Embryonic facial prominence (tissue), 1 donor: ENCODE measurements around the gene SCAMP4.

Experiments
- DNase-seq: peaks from one replicate; pipeline ENCODE4 v3.0.0-alpha.2; 2016; ENCODE audit errors: extremely low spot score

SCAMP4 gene

GRCh38 chr19:1936916-1937610, 31.9 kb downstream of the SCAMP4 start:
- DNase-seq: no peak

GRCh38 chr19:1938071-1938470, 32.9 kb downstream of the SCAMP4 start:
- no peak for DNase-seq

DNA sequence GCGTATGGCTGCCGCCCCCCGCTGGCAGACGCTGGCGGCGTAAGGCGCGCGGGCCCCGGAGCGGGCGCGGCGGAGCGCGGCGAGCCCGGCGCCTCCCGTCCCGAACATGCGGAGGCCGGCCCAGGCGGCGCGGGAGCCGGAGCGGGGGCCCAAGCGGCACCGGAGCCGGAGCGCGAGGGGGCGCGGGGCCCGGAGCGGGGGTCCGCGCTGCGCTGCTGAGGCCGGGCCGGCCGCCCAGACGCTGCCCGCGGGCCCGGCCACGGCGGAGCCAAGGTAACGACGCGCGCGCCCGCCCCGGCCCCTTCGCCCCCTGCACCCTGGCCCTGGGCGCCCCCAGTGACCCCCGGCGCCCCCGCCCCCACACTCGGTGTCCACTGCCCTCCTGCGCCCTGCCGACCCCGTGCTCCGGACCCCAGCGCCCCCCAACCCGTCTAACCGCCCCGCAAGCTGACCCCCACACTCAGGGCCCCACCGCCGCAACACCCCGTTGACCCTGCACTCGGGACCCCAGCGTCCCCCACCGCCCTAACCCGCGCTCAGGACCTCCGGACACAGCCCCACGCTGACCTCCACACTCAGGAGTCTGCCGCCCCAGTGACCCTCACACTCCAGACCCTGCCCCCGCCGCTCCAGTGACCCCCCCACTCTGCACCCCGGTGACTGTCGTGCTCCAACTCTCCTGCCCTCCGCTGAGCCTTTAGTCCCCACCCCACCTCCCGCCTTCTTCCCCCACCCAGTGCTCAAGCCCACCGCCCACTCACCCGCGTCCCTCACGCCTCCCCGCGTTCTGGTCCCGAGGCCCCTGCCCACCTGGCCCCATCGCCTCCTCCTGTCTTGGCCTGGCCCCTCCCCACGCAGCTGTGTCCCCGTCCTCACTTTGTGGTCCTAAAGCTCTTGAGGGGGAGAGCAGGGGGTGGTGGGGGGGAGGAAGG, 36.2 kb downstream of the SCAMP4 start, which contains the start of gene CSNK1G2:
CSNK1G2 (plus strand) TSS at position 27 of the 932 bp plus-strand sequence. CDS start 28,601 bp downstream, outside the sequence.
- no peak for DNase-seq

- no peak for DNase-seq
These were observed 37.1 kb downstream of the SCAMP4 start for GRCh38 chr19:1942078-1942933.

DNA sequence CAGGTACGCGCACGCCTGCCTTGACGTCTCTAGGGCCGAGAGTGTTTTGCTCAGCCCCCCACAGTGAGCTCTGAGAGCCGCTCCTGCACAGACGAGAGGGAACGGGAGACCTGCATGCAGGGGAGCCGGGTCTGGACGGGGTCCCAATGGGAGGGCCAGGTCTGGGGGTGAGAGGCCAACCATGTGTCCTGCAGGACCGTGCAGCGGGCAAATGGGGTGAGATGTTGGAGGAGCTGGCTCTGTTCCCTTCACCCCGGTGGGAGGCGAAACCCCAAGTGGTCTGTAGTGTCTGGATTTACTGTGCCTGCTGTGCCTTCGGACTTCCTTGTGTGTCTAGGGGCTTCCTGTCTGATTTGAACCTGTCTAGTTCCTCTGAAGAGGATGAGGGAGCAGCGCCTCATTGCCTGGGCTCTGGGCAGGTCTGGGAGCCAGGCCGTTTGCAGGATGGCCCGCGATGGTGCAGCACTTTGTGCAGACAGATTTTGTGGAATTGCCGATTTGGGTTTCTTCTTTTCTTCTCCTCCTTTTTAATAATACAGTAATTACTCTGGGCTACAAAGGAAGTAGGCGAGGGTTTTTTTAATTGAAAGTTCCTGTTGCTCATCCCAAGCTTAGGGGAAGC, 37.8 kb downstream of the SCAMP4 start:
- no peak for DNase-seq

DNA sequence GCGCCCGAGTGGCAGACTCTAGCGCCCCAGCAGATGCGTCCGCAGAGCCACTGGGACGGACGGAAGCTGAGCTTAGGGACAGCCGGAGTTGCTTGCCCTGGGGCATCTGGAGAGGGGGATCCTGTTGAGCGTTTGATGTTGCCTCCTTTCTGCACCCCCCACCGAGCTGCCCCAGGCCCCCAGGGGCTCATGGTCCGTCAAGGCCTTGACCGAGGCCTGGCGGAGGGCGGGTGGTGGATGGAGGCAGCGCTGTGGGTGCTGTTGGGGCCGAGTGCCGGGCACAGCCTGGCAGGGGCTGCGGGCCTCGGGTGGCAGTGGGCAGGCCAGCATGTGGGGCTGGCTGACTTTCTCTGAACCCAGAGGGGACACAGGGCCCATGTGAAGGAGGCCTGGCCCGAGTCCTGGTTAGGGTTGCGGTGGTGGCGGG, 38.5 kb downstream of the SCAMP4 start:
- DNase-seq: no peak

DNA sequence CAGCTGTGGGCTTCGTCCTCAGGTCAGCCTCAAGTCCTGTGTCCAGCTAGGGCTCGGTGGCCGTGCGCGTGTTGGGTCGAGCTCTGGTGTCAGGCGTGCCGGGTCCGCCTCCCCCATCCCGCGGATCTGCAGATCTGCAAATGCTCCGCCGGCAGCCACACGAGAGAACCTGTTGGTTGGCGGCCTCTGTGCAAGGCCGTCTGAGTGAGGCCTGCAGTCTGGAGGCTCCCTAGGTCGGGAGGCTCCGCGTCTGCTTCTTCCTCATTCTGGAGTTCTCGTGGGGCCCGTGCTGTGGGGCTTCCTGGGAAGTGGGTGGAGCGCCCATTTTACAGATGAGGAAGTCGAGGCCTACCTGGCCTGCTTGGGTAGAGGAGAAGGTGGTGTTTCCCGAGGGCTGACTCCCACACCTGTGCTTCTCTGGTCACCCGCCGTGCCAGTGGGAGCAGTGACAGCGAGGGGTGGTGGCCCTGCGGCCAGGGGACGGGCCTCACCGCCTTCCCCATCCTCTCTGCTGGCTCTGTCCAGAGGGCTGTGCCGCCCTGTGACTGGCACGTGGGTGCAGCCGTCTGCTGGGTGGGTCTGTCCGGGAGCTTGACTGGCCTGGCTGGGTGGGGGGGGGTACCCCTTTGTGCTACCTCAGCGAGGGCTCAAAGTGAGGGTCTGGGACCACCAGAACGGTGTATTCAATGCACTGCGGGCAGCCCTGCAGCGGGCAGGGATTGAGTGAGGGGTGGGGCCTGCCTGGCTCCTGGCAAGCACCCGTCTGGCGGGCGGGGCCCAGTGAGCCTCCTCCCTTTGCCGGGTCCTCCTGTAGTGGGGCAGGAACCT, 39.1 kb downstream of the SCAMP4 start:
- no peak for DNase-seq

- no peak for DNase-seq
These were observed 39.8 kb downstream of the SCAMP4 start for GRCh38 chr19:1944916-1945561.

- no peak for DNase-seq
These were observed 40.7 kb downstream of the SCAMP4 start for GRCh38 chr19:1945899-1946298.

- DNase-seq: no peak
These were observed 42.5 kb downstream of the SCAMP4 start for GRCh38 chr19:1947651-1948209.

DNA sequence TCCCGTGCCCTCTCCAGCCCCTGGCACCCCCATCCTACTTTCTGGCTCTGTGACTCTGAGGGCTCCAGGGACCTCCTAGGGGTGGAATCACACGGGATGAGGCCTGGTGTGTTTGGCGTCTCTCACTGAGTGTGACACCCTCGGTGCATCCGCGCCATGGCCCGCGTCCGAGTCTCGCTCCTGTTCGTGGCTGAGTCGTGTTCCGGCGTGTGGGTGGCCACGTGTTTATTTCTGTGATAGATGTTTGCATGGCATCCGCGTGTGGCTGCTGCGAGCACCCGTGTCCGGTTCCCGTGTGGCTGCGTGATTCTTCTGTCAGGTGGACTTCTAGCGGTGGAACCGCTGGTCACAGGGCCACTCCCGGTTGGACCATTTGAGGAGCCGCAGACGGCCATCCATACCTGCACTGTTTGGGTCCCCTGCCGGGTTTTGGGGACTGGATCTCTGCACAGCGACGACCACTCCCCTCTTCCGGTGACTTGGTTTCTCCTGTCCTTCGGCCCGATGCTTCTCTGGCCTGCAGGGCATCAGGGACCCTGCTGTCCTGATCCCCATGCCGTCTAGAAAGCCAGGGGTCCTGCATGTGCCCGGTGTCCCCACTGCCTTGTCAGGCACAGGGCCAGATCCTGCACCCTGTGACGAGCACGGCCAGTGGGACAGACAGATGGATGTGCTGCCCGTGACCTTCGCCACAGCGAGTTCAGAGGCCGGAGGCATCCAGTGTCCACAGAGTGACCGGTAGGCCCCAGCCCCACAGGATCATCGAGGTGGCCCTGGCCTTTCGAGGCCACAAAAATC, 44.3 kb downstream of the SCAMP4 start:
- DNase-seq: no peak

DNA sequence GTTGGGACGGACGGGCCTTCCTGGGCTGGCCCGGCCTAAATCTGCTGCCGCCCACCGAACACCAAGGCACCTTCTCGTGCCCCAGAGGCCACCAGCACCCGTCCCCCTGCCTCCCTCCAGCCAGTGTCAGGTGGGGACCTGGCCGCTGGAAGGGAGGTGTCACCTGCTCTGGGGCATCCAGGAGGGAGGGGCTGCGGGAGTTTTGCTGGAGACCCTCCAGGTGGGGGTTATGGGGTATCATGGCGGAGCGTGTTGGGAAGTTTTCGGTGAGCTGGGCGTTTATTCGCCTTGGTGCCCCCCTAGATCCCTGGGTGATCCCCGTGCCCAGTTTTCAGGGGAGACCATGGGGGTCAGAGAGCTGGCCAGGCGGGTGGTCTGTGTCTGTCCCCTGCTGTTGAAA, 45.4 kb downstream of the SCAMP4 start:
- no peak for DNase-seq

DNA sequence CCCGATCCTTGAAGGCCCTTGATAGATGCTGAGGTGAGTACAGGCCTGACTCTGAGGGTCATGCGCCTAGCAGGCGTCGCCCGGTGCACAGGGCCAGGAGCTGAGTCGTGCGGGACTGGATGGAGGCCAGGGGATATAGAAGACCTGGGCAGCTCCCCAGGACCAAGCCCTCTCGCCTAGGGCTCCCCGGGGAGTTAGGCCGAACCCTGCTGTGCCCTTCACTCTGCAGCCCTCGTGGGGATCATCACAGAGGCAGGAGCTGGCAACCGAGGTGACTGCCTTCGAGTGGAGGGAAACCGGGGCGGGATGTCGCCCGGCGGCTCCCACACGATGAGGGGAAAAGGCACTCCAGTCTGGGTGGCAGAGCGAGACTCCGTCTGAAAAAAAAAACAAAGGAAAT, 47.4 kb downstream of the SCAMP4 start:
- DNase-seq: no peak

DNA sequence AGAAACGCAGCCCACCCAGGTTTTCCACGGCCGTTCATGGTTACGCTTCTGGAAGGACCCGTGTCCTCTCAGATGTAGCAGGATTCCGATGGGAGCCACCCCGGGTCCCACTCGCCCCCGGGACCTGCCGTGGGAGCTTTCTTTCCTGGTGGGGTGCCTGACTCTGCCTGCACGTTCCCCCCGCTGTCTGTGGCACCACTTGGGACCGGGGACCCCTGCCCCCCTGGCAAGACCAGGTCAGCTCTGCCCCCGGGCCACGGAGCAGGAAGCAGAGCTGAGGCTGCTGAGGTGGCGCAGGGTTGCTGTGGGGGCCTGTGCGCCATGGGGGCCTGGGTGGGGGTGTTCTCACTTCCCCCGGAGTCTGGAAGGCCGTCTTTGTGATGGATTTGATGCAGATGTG, 47.8 kb downstream of the SCAMP4 start:
- no peak for DNase-seq

GRCh38 chr19:1953441-1954094, 48.4 kb downstream of the SCAMP4 start:
- DNase-seq: no peak

DNA sequence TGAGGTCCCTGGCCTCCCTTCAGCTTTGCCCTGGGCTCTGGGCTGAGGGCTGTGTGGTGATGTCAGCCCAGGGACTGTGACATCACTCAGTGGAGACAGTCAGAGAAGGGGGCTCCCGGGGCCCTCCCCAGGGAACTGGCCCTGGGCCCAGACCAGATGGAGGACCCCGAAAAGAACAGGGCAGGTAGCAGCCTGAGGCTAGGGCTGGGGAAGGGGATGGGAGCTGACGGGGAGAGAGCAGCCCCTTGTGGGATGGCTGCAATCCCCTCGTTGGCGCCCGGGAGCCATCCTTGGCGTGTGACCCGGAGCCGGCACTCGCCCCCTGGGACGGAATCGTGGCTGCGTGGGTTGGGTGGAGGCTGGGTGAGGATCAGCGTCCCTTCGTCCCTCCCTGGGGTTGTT, 49.3 kb downstream of the SCAMP4 start:
- DNase-seq: no peak

DNA sequence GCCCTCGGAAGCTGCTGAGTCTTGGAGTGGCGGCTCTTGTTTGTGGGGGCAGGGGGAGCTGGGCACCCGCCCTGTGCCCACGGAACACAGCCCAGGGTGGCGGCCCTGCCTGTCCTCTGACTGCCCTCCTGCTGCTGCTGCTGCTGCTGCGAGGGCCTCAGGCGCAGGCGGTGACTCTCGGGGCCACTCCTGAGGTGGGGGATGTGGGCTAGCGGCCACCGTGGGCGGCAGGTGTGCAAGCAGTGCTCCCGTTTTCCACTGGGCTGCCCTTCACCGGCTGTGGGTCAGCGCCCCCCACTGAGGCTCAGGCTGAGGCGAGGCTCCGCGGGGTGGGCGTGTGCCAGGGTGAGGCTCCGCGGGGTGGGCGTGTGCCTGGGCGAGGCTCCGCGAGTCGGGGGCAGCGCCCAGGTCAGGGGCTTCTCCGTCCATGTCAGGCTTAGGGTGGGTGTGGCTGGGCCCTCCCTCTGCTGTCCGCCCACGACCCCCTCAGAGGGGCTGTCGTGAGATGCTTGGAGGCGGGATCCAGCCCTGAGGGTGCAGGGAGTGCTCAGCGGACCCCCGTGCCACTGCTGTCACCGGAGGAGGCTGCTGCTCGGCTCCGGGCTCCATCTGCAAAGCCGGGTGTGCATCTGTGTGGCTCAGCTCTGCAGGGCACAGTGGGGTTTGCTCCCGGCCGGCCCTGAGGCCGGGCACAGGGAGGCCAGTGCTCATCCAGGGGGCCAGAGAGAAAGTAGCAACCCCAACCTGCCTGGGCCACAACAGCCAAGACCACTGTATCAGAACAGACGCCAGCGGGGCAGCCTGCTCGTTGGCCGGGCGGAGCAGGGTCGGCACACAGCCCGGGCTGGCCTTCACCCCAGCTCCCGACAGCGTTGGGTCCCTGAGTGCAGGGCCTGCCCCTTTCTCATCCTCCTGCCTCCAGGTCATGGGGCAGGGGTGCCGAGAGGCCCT, 50.2 kb downstream of the SCAMP4 start:
- no peak for DNase-seq
